HepG2 (cell line): ENCODE measurements around the gene COPS8. TPM values are rescaled to one million over a fixed set of nuclear protein-coding genes. Genes with fewer than 3 reads are reported as not detected.

Experiments used
- ARHGAP35 ChIP-seq: sonication (generic); formaldehyde crosslinking; IDR thresholded peaks from 2 replicates; pipeline ENCODE4 v1.9.0; 2022; ENCODE audit warnings: mild to moderate bottlenecking, inconsistent platforms, moderate library complexity, missing genetic modification reagents, borderline replicate concordance
- CREB1 ChIP-seq, 2 experiments: fragments of 450-650 bp in 1 of 2; IDR thresholded peaks; 2 replicates each; pipeline ENCODE4 v1.6.1; 2016 to 2017; ENCODE audit warnings: control low read depth in 1 of 2, mild to moderate bottlenecking in 1 of 2, missing compliant biosample characterization in 1 of 2, missing genetic modification characterization in 1 of 2
- GZF1 ChIP-seq: sonication (generic); formaldehyde crosslinking; IDR thresholded peaks from 2 replicates; pipeline ENCODE4 v1.5.1; 2020; ENCODE audit warnings: mild to moderate bottlenecking, missing genetic modification reagents
- HIVEP1 ChIP-seq: sonication (generic); formaldehyde crosslinking; IDR thresholded peaks from 2 replicates; pipeline ENCODE4 v1.4.0; 2020; ENCODE audit warnings: mild to moderate bottlenecking, missing genetic modification reagents
- HNF1B ChIP-seq: sonication (generic); formaldehyde crosslinking; IDR thresholded peaks from 2 replicates; pipeline ENCODE4 v1.5.1; 2020; ENCODE audit warnings: mild to moderate bottlenecking, moderate library complexity, missing genetic modification reagents
- MAX ChIP-seq: IDR thresholded peaks from 2 replicates; pipeline ENCODE4 v1.6.1; 2012; ENCODE audit warnings: inconsistent platforms
- PTBP1 ChIP-seq: fragments of 200-400 bp; formaldehyde crosslinking; IDR thresholded peaks from 2 replicates; pipeline ENCODE4 v1.6.1; 2018; ENCODE audit warnings: low read length, low read depth; ENCODE audit not compliant: poor library complexity, severe bottlenecking
- RXRA ChIP-seq: sonication (generic); formaldehyde crosslinking; IDR thresholded peaks from 2 replicates; pipeline ENCODE4 v1.5.1; 2020; ENCODE audit warnings: missing genetic modification reagents
- ZBTB25 ChIP-seq: IDR thresholded peaks from 2 replicates; pipeline ENCODE4 v1.6.1; 2018; ENCODE audit warnings: missing genetic modification reagents
- ZBTB8A ChIP-seq: sonication (generic); formaldehyde crosslinking; IDR thresholded peaks from 2 replicates; pipeline ENCODE4 v1.4.0; 2020; ENCODE audit warnings: mild to moderate bottlenecking, low read depth, missing genetic modification reagents, borderline replicate concordance
- ZFP62 ChIP-seq: sonication (generic); formaldehyde crosslinking; IDR thresholded peaks from 2 replicates; pipeline ENCODE4 v1.4.0; 2020; ENCODE audit warnings: missing genetic modification reagents
- ZNF18 ChIP-seq: sonication (generic); formaldehyde crosslinking; IDR thresholded peaks from 2 replicates; pipeline ENCODE4 v1.8.0; 2022; ENCODE audit warnings: mild to moderate bottlenecking, missing genetic modification reagents; ENCODE audit not compliant: insufficient replicate concordance
- ZNF292 ChIP-seq: sonication (generic); formaldehyde crosslinking; IDR thresholded peaks from 2 replicates; pipeline ENCODE4 v1.8.1; 2022; ENCODE audit warnings: mild to moderate bottlenecking, low read depth, missing genetic modification reagents, borderline replicate concordance
- ZNF446 ChIP-seq: sonication (generic); formaldehyde crosslinking; IDR thresholded peaks from 2 replicates; pipeline ENCODE4 v1.5.0; 2020; ENCODE audit warnings: mild to moderate bottlenecking, missing genetic modification reagents
- ZNF790 ChIP-seq: sonication (generic); formaldehyde crosslinking; IDR thresholded peaks from 2 replicates; pipeline ENCODE4 v1.8.0; 2022; ENCODE audit warnings: missing genetic modification reagents, mild to moderate bottlenecking, borderline replicate concordance
- polyA plus RNA-seq, 8 experiments: library from polyadenylated mRNA; depleted of rRNA in 3 of 8; stranded (reverse) in 7 of 8; unstranded in 1 of 8; fragments of >200 nt; fragmentation: Illumina TruSeq in 4 of 8; extraction: Trizol in 4 of 8; gene quantifications; 2 replicates each; pipeline versions ENCODE4 v1.2.1 to v1.2.3, GENCODE V29; 2011 to 2016; ENCODE audit warnings: low read depth in 4 of 8, missing spikeins in 1 of 8, mixed read lengths in 1 of 8; ENCODE audit not compliant: insufficient read depth in 1 of 8
- total RNA-seq, 5 experiments: library from RNA; depleted of rRNA; stranded (reverse); fragments of >200 nt; fragmentation: Illumina TruSeq; extraction: Trizol; gene quantifications; 2 replicates each; pipeline ENCODE4 v1.2.3, GENCODE V29; 2016; ENCODE audit warnings: low read depth in 1 of 5
- TF ChIP-seq, protein P1 (sequence below): sonication (generic); formaldehyde crosslinking; IDR thresholded peaks from 2 replicates; pipeline ENCODE4 v1.5.0; 2020; ENCODE audit warnings: missing genetic modification reagents
- TF ChIP-seq, protein P2 (sequence below): sonication (generic); formaldehyde crosslinking; IDR thresholded peaks from 2 replicates; pipeline ENCODE4 v1.5.0; 2020; ENCODE audit warnings: missing genetic modification reagents, mild to moderate bottlenecking, borderline replicate concordance

The COPS8 gene
- total and polyA plus RNA-seq, 2 of the 13 experiments (the other 11 are each of a cell fraction or from before 2014, with no cell fraction given) = 86.3 to 96.6 TPM

GRCh38 chr2:237085248-237086221, at the start of gene COPS8 (continued):
- TF ChIP-seq MAX = peak; percentile 86
- no peak for TF ChIP-seq ZNF446
- TF ChIP-seq ZBTB8A = no peak
- TF ChIP-seq, protein P1, sequence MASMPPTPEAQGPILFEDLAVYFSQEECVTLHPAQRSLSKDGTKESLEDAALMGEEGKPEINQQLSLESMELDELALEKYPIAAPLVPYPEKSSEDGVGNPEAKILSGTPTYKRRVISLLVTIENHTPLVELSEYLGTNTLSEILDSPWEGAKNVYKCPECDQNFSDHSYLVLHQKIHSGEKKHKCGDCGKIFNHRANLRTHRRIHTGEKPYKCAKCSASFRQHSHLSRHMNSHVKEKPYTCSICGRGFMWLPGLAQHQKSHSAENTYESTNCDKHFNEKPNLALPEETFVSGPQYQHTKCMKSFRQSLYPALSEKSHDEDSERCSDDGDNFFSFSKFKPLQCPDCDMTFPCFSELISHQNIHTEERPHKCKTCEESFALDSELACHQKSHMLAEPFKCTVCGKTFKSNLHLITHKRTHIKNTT (CRISPR knock-in tag) = 0 out of 2 replicates have a peak, but pooled peaks have one; percentile 36
- TF ChIP-seq GZF1 = peak; percentile 79; the same call in 1 of the 2 replicates
- TF ChIP-seq ZNF790 (CRISPR knock-in tag) = no peak; the same call in 1 of the 2 replicates
- no peak; the same call in none of the 2 replicates for TF ChIP-seq ZFP62 (CRISPR knock-in tag)
- peak; percentile 99 for TF ChIP-seq CREB1 (IDR thresholded peaks at IDR 0.05)
- TF ChIP-seq CREB1 (CRISPR knock-in tag; IDR thresholded peaks at IDR 0.05) = peak; percentile 100
- peak; percentile 91 for TF ChIP-seq RXRA (CRISPR knock-in tag)
- TF ChIP-seq, protein P2, sequence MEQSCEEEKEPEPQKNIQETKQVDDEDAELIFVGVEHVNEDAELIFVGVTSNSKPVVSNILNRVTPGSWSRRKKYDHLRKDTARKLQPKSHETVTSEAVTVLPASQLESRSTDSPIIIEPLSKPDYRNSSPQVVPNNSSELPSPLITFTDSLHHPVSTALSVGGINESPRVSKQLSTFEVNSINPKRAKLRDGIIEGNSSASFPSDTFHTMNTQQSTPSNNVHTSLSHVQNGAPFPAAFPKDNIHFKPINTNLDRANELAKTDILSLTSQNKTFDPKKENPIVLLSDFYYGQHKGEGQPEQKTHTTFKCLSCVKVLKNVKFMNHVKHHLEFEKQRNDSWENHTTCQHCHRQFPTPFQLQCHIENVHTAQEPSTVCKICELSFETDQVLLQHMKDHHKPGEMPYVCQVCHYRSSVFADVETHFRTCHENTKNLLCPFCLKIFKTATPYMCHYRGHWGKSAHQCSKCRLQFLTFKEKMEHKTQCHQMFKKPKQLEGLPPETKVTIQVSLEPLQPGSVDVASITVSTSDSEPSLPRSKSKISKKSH = peak; percentile 94
- peak; percentile 98 for TF ChIP-seq ARHGAP35 (CRISPR knock-in tag)
- TF ChIP-seq ZBTB25 = peak; percentile 94
- peak; percentile 74 for TF ChIP-seq HIVEP1 (CRISPR knock-in tag)
- peak; percentile 87 for TF ChIP-seq ZNF18 (CRISPR knock-in tag)
- TF ChIP-seq HNF1B (CRISPR knock-in tag) = peak; percentile 98
- no peak for TF ChIP-seq ZNF292 (CRISPR knock-in tag)
- TF ChIP-seq PTBP1 = peak; percentile 44
